Smooth muscle cell (in vitro differentiated cells): ENCODE measurements around the gene CDH16. TPM values are rescaled to one million over a fixed set of nuclear protein-coding genes. Genes with fewer than 3 reads are reported as not detected.
"Not testable (repeated sequence)": the region's sequence is repeated elsewhere in the genome, so short reads cannot be mapped to it uniquely, and the experiment has no call there.

Experiments
- DNase-seq: peaks from one replicate; lab custom pipeline; 2025; ENCODE audit not compliant: unreplicated experiment; lab: John Stamatoyannopoulos, UW
- H2AFZ ChIP-seq: fragments of 200-600 bp; sonication (generic); 2 replicates; pipeline ENCODE4 v1.6.0; 2016; ENCODE audit warnings: antibody characterized with exemption, low read depth, mild to moderate bottlenecking
- H3F3A ChIP-seq: fragments of 200-600 bp; sonication (generic); 2 replicates; pipeline ENCODE4 v1.6.0; 2017; ENCODE audit warnings: antibody characterized with exemption, low read depth
- H3K27ac ChIP-seq: fragments of 200-600 bp; sonication (generic); 2 replicates; pipeline ENCODE4 v1.5.1; 2016; ENCODE audit warnings: low read depth, mild to moderate bottlenecking
- H3K27me3 ChIP-seq: fragments of 200-600 bp; sonication (generic); 2 replicates; pipeline ENCODE4 v1.6.1; 2016; ENCODE audit warnings: low read depth, mild to moderate bottlenecking
- H3K36me3 ChIP-seq: fragments of 200-600 bp; sonication (generic); 2 replicates; pipeline ENCODE4 v1.5.1; 2016; ENCODE audit warnings: low read depth
- H3K4me1 ChIP-seq: fragments of 200-600 bp; sonication (generic); 2 replicates; pipeline ENCODE4 v1.5.1; 2016; ENCODE audit warnings: low read depth
- H3K4me2 ChIP-seq: fragments of 200-600 bp; sonication (generic); 2 replicates; pipeline ENCODE4 v1.6.0; 2016; ENCODE audit warnings: mild to moderate bottlenecking
- H3K4me3 ChIP-seq: fragments of 200-600 bp; sonication (generic); 2 replicates; pipeline ENCODE4 v1.5.1; 2016; ENCODE audit warnings: mild to moderate bottlenecking
- H3K79me2 ChIP-seq: fragments of 200-600 bp; sonication (generic); 2 replicates; pipeline ENCODE4 v1.6.0; 2016; ENCODE audit warnings: low read depth, mild to moderate bottlenecking
- H3K9ac ChIP-seq: fragments of 200-600 bp; sonication (generic); 2 replicates; pipeline ENCODE4 v1.6.0; 2016; ENCODE audit warnings: low read depth
- H3K9me3 ChIP-seq: fragments of 200-600 bp; sonication (generic); replicated peaks from 2 replicates; pipeline ENCODE4 v1.5.1; 2016; ENCODE audit warnings: low read depth
- H4K20me1 ChIP-seq: fragments of 200-600 bp; sonication (generic); 2 replicates; pipeline ENCODE4 v1.6.0; 2016; ENCODE audit warnings: low read depth
- WGBS: methylation state at CpG from one replicate; pipeline ENCODE4 v1.1.7; 2016; ENCODE audit warnings: low lambda C conversion rate; 5-methylcytosine and 5-hydroxymethylcytosine counted together
- polyA plus RNA-seq: library from polyadenylated mRNA; unstranded; fragments of >200 nt; fragmentation: Nextera tagmentation; extraction: Ambion mirVana; gene quantifications from 2 replicates; pipeline ENCODE4 v1.2.1, GENCODE V29; 2016
- total RNA-seq: library from RNA; depleted of rRNA; stranded (reverse); fragments of >200 nt; gene quantifications from 2 replicates; pipeline ENCODE4 v1.2.3, GENCODE V29; 2014
- TF ChIP-seq, protein P1 (sequence below): fragments of 200-600 bp; sonication (generic); IDR thresholded peaks from 2 replicates; pipeline ENCODE4 v1.5.1; 2017; ENCODE audit warnings: borderline replicate concordance, mild to moderate bottlenecking, antibody characterized with exemption; ENCODE audit not compliant: insufficient read depth, poor library complexity, severe bottlenecking

Gene CDH16
- total and polyA plus RNA-seq, 2 experiments from 2014 or later, result not detected

DNA sequence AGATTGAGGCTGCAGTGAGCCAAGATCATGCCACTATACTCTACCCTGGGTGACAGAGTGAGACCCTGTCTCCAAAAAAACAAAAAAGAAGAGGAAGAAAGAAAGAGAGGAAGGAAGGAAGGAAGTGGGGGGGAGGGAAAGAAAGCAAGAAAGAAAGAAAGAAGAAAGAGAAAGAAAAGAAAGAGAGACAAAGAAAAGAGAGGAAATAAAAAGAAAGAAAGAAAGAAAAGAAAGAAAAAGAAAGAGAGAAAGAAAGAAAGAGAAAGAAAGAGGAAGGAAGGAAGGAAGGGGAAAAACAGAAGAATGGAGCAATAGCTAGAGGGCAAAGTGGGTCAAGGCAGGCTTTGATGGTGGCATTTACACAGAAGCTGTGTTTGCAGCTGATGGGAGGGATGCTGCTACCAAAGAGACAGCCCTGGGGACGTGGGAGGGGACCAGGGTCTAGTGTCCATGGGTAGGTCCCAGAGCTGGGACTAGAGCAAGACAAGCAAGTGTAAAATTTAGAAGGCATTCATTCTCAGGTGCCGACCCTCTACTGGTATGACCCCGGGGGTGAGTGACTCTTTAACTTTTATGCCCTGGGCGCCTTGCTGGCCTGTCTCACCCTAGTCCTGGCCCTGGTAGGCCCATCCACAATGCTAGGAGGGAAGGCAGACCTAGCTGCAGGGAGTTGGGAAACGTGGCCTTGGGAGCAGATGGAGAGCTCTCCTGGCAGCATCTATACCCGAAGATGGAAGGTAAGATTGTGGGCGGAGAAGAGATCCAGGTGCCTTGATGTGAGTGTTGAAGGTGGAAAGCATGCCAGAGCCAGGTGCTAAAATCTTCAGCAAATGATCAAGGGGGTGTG lies 40.4 kb upstream of the CDH16 start:
- H3K79me2 ChIP-seq, result no peaks in the 10 kb centered on the region
- no peaks in the 10 kb centered on the region for H3F3A ChIP-seq
- no peak overlapping the region for H3K4me2 ChIP-seq
- no peak overlapping the region for H3K4me3 ChIP-seq
- TF ChIP-seq, protein P1, sequence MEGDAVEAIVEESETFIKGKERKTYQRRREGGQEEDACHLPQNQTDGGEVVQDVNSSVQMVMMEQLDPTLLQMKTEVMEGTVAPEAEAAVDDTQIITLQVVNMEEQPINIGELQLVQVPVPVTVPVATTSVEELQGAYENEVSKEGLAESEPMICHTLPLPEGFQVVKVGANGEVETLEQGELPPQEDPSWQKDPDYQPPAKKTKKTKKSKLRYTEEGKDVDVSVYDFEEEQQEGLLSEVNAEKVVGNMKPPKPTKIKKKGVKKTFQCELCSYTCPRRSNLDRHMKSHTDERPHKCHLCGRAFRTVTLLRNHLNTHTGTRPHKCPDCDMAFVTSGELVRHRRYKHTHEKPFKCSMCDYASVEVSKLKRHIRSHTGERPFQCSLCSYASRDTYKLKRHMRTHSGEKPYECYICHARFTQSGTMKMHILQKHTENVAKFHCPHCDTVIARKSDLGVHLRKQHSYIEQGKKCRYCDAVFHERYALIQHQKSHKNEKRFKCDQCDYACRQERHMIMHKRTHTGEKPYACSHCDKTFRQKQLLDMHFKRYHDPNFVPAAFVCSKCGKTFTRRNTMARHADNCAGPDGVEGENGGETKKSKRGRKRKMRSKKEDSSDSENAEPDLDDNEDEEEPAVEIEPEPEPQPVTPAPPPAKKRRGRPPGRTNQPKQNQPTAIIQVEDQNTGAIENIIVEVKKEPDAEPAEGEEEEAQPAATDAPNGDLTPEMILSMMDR, result no peak
- no peak overlapping the region for H3K27ac ChIP-seq
- H4K20me1 ChIP-seq, result no peaks in the 10 kb centered on the region
- no peak for DNase-seq
- 83% methylated on average over 7 of the region's 7 CpGs for WGBS
- no peaks in the 10 kb centered on the region for H3K9me3 ChIP-seq
- no peak overlapping the region for H3K9ac ChIP-seq
- no peaks in the 10 kb centered on the region for H3K4me1 ChIP-seq
- no peaks in the 10 kb centered on the region for H3K36me3 ChIP-seq
- H2AFZ ChIP-seq, result no peak overlapping the region
- H3K27me3 ChIP-seq, result no peaks in the 10 kb centered on the region

- 39% methylated on average over 1 of the region's 1 CpG for WGBS
- not testable (repeated sequence) for H3K4me2 ChIP-seq, H3K27me3 ChIP-seq, DNase-seq, H3K9ac ChIP-seq, H4K20me1 ChIP-seq, H3K9me3 ChIP-seq, H2AFZ ChIP-seq, H3K4me1 ChIP-seq, H3K36me3 ChIP-seq, H3F3A ChIP-seq, H3K27ac ChIP-seq, H3K79me2 ChIP-seq, H3K4me3 ChIP-seq
Measured at GRCh38 chr16:66956154-66956457, 37.4 kb upstream of the CDH16 start.

DNA sequence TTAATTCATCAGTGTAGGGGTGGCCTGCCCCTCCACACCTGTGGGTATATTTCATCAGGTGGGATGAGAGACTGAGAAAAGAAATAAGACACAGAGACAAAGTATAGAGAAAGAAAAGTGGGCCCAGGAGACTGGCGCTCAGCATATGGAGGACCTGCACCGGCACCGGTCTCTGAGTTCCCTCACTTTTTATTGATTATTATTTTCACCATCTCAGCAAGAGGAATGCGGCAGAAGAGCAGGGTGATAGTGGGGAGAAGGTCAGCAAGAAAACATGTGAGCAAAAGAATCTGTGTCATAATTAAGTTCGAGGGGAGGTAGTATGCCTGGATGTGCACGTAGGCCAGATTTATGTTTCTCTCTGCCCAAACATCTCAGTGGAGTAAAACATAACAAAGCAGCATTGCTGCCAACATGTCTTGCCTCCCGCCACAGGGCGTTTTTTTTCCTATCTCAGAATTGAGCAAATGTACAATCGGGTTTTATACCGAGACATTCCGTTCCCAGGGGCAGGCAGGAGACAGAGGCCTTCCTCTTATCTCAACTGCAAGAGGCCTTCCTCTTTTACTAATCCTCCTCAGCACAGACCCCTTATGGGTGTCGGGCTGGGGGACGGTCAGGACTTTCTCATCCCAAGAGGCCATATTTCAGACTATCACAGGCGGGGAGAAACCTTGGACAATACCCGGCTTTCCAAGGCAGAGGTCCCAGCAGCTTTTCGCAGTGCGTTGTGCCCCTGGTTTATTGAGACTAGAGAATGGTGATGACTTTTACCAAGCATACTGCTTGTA lies 36.9 kb upstream of the CDH16 start:
- not testable (repeated sequence) for H3K9me3 ChIP-seq, H3K36me3 ChIP-seq, H3K27me3 ChIP-seq, H3K9ac ChIP-seq, H3K4me1 ChIP-seq, H3K79me2 ChIP-seq, DNase-seq, H3K27ac ChIP-seq, H3F3A ChIP-seq, H3K4me2 ChIP-seq, H3K4me3 ChIP-seq, H4K20me1 ChIP-seq
- H2AFZ ChIP-seq, result peak overlapping the region; percentile 72
- WGBS, result 55% methylated on average over 17 of the region's 17 CpGs

DNA sequence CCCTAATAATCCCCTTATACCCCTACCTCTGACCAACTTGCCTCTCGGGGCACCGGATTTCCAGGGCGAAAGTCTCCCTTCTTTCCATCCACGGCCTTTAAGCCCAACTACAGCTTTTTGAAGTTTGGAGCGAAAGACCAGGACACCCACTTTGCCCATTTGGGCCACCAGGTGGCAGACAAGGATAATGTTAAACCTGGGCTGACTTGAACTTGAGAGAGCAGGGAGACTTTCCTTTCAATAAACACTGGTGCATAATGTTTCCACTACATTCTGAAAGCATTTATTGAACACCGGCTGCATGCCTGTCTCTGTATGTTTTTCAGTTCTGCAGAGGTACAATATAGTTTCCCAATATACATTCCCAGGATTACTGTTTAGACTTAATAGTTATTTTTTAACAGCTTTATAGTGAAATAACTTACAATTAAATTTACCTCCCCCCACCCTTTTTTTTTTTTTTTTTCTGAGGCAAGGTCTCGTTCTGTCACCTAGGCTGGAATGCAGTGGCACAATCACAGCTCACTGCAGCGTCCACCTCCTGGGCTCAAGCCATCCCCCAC lies 35.5 kb upstream of the CDH16 start:
- DNase-seq, result peak; percentile 13
- Histone ChIP-seq H4K20me1 (no peaks in the 10 kb centered on the region), H3K27me3 (peaks cover 8% of the 10 kb centered on the region), H3K27ac (no peak overlapping the region), H3K4me1 (no peaks in the 10 kb centered on the region), H3K79me2 (no peaks in the 10 kb centered on the region), H3K9me3 (no peaks in the 10 kb centered on the region), H3K4me2 (no peak overlapping the region), H2AFZ (no peak overlapping the region), H3F3A (no peaks in the 10 kb centered on the region), H3K36me3 (no peaks in the 10 kb centered on the region), H3K9ac (no peak overlapping the region), H3K4me3 (no peak overlapping the region)
- TF ChIP-seq, protein P1, result peak; percentile 85
- WGBS, result 34% methylated on average over 8 of the region's 8 CpGs
